KOPT-K1 (cell line): Measurements from ENCODE around the gene SLC5A10.

Experiments
- H3K27ac ChIP-seq: fragments of 200-600 bp; sonication (generic); 2 replicates; pipeline ENCODE4 v1.5.1; 2016; ENCODE audit warnings: antibody characterized with exemption, mild to moderate bottlenecking, low read depth, low read length; ENCODE audit not compliant: poor library complexity, severe bottlenecking
- H3K36me3 ChIP-seq: fragments of 200-600 bp; sonication (generic); 2 replicates; pipeline ENCODE4 v1.5.1; 2017; ENCODE audit warnings: antibody characterized with exemption, mild to moderate bottlenecking, low read length, moderate library complexity; ENCODE audit not compliant: insufficient read depth
- H3K9me3 ChIP-seq: fragments of 200-600 bp; sonication (generic); 2 replicates; pipeline ENCODE4 v1.5.1; 2017; ENCODE audit warnings: antibody characterized with exemption, low read length, mild to moderate bottlenecking; ENCODE audit not compliant: insufficient read depth, poor library complexity, severe bottlenecking

The SLC5A10 gene

GRCh38 chr17:18995220-18995619 lies 43.3 kb downstream of the SLC5A10 start:
- no peaks in the 10 kb centered on the region for H3K36me3 ChIP-seq
- peaks cover 17% of the 10 kb centered on the region for H3K9me3 ChIP-seq
- no peak overlapping the region for H3K27ac ChIP-seq

GRCh38 chr17:18996458-18996857 lies 44.5 kb downstream of the SLC5A10 start:
- Histone ChIP-seq H3K27ac (no peak overlapping the region), H3K9me3 (peaks cover 17% of the 10 kb centered on the region), H3K36me3 (no peaks in the 10 kb centered on the region)

- Histone ChIP-seq H3K9me3 (peaks cover 17% of the 10 kb centered on the region), H3K36me3 (no peaks in the 10 kb centered on the region), H3K27ac (no peak overlapping the region)
Measured at GRCh38 chr17:18997650-18998196, 45.8 kb downstream of the SLC5A10 start.

- no peak overlapping the region for H3K27ac ChIP-seq
- H3K36me3 ChIP-seq = no peaks in the 10 kb centered on the region
- H3K9me3 ChIP-seq = peaks cover 17% of the 10 kb centered on the region
Measured at GRCh38 chr17:18999394-18999793, 47.4 kb downstream of the SLC5A10 start.

- H3K27ac ChIP-seq = no peak overlapping the region
- no peaks in the 10 kb centered on the region for H3K36me3 ChIP-seq
- peaks cover 15% of the 10 kb centered on the region for H3K9me3 ChIP-seq
Measured at GRCh38 chr17:18999911-19000310, 47.9 kb downstream of the SLC5A10 start.

GRCh38 chr17:19000531-19001325 lies 48.8 kb downstream of the SLC5A10 start:
- H3K36me3 ChIP-seq = no peaks in the 10 kb centered on the region

GRCh38 chr17:19001907-19002590 lies 50.1 kb downstream of the SLC5A10 start:
- no peak overlapping the region for H3K27ac ChIP-seq
- no peaks in the 10 kb centered on the region for H3K9me3 ChIP-seq
- no peaks in the 10 kb centered on the region for H3K36me3 ChIP-seq

More at GRCh38 chr17:19000531-19001325, 48.8 kb downstream of the SLC5A10 start:
- peaks cover 7% of the 10 kb centered on the region for H3K9me3 ChIP-seq
- no peak overlapping the region for H3K27ac ChIP-seq

GRCh38 chr17:19002805-19003542 lies 51.0 kb downstream of the SLC5A10 start:
- Histone ChIP-seq H3K27ac (no peak overlapping the region), H3K9me3 (no peaks in the 10 kb centered on the region), H3K36me3 (no peaks in the 10 kb centered on the region)

GRCh38 chr17:19003543-19004420 lies 51.8 kb downstream of the SLC5A10 start:
- no peaks in the 10 kb centered on the region for H3K9me3 ChIP-seq
- H3K36me3 ChIP-seq = no peaks in the 10 kb centered on the region
- peak overlapping the region; percentile 28 for H3K27ac ChIP-seq

GRCh38 chr17:19004421-19005136 lies 52.6 kb downstream of the SLC5A10 start, which contains the start of gene FAM83G:
TSS of gene FAM83G (minus strand) at chr17:19004764. CDS start at chr17:19004041, 723 bp downstream.
- peak within 1 kb of the TSS; percentile 28 for H3K27ac ChIP-seq
- no peaks in the 10 kb centered on the region for H3K36me3 ChIP-seq

GRCh38 chr17:19005137-19005773 lies 53.3 kb downstream of the SLC5A10 start:
- Histone ChIP-seq H3K27ac (no peak overlapping the region), H3K9me3 (no peaks in the 10 kb centered on the region), H3K36me3 (no peaks in the 10 kb centered on the region)

More at GRCh38 chr17:19004421-19005136, 52.6 kb downstream of the SLC5A10 start, which contains the start of gene FAM83G:
- H3K9me3 ChIP-seq = no peaks in the 10 kb centered on the region

- Histone ChIP-seq H3K9me3 (no peaks in the 10 kb centered on the region), H3K27ac (no peak overlapping the region), H3K36me3 (no peaks in the 10 kb centered on the region)
Measured at GRCh38 chr17:19005789-19006430, 53.9 kb downstream of the SLC5A10 start.

GRCh38 chr17:19006698-19007097 lies 54.7 kb downstream of the SLC5A10 start:
- no peak overlapping the region for H3K27ac ChIP-seq
- H3K9me3 ChIP-seq = no peaks in the 10 kb centered on the region
- no peaks in the 10 kb centered on the region for H3K36me3 ChIP-seq
